NOMO-1 treated with dmso at 0.1 percent for 144 hours (cell line): ENCODE measurements around the gene ZMYND12.

Experiments
- DNase-seq: peaks from one replicate; lab custom pipeline; 2025; ENCODE audit not compliant: unreplicated experiment; lab: John Stamatoyannopoulos, UW

ZMYND12 gene

GRCh38 chr1:42392967-42393848, 62.6 kb downstream of the ZMYND12 start:
- DNase-seq = no peak

DNA sequence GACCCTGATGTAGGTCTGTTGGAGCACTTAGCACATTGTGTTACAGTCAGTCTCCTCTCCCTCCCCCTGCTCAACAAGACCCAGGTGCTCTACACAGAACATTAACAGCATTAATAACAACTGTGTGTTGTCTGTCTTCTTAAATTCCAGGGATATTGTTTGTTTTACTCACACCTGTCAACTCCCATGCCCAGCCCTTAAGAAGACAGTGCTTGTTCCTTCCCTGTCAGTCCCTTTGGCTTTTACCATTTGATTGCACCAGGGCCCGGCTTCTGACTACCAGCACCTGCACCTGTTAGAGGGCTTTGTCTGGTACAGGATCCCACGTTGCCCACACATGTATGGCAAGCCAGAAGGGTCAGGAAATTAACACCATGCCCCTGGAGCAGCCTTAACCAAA, 63.6 kb downstream of the ZMYND12 start:
- no peak for DNase-seq

DNA sequence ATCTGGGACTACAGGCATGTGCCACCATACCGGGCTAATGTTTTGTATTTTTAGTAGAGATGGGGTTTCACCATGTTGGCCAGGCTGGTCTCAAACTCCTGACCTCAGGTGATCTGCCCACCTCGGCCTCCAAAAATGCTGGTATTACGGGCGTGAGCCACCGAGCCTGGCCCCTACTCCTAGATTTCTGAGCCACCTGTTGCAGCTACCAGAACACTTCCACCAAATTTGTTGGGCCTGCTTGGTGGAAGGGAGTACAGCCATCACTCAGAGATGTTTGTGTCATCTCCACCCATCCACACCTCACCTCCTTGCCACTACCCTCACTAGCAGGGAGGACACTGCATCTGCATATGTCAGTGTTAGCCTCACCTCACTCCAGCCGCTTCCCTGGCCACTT, 69.8 kb downstream of the ZMYND12 start:
- no peak for DNase-seq

GRCh38 chr1:42385283-42385682, 70.5 kb downstream of the ZMYND12 start:
- no peak for DNase-seq

- DNase-seq = no peak
Observed at GRCh38 chr1:42381280-42381673, 74.5 kb downstream of the ZMYND12 start.

- no peak for DNase-seq
Observed at GRCh38 chr1:42380586-42381279, 75.1 kb downstream of the ZMYND12 start, which contains the start of gene RIMKLA. RIMKLA (plus strand) TSS chr1:42380792; CDS start chr1:42380935, 143 bp downstream.
